K562 (cell line): ENCODE measurements around the gene LRMDA. TPM values are rescaled to one million over a fixed set of nuclear protein-coding genes. Genes with fewer than 3 reads are reported as not detected.

Experiments used
- ATAC-seq: fragments of 200-7000 bp; cut with Tn5 transposase; 3 replicates; pipeline ENCODE4 v1.9.1; 2020; ENCODE audit warnings: moderate library complexity
- BruUV-seq: library from RNA; stranded (reverse); fragments of 400-500 nt; replicated peaks from 2 replicates; lab custom pipeline; 2021; lab: Mats Ljungman, UMichigan
- CTCF ChIA-PET: fragments of 300-600 bp; formaldehyde crosslinking; extraction: SDS; loops from one replicate; lab custom pipeline; 2021; ENCODE audit warnings: low intra/inter-chr PET ratio; lab: Yijun Ruan, JAX
- POLR2A ChIA-PET: fragments of 300-600, 350-650 bp; sonication (Branson Sonifier 250); formaldehyde crosslinking; extraction: SDS; loops from one replicate; lab custom pipeline; 2021; ENCODE audit warnings: antibody characterized with exemption, inconsistent platforms; lab: Yijun Ruan, JAX
- DNase-seq, 4 experiments: peaks; one replicate each; pipeline versions ENCODE4 v3.0.0 to v3.0.0-alpha.2; 2011 to 2018; ENCODE audit warnings: low spot score in 3 of 4, mixed read lengths in 3 of 4; ENCODE audit errors: extremely low read depth in 1 of 4
- FAIRE-seq: peaks from 2 replicates; lab custom pipeline; 2011; peaks lifted over from hg19 to GRCh38; lab: Jason Lieb, UNC
- H2AFZ ChIP-seq: 2 replicates; pipeline ENCODE4 v1.6.0; 2011; ENCODE audit warnings: low read depth, low read length, control low read depth, inconsistent platforms
- H3K27ac ChIP-seq: fragments of 200-600 bp; 3 replicates; pipeline ENCODE4 v1.8.0; 2011; ENCODE audit warnings: low read depth, mild to moderate bottlenecking, control low read depth, inconsistent platforms, low read length, moderate library complexity, mixed read lengths; ENCODE audit errors: extremely low read depth
- H3K27me3 ChIP-seq, 2 experiments: fragments of 300-600 bp in 1 of 2; 2 replicates in 1 of 2; 3 replicates in 1 of 2; pipeline versions ENCODE4 v1.6.0 to v1.8.0; 2011; ENCODE audit warnings: inconsistent platforms in 2 of 2, low read length in 2 of 2, mild to moderate bottlenecking in 1 of 2, mixed read lengths in 1 of 2, moderate library complexity in 1 of 2; ENCODE audit not compliant: control insufficient read depth in 2 of 2, insufficient read depth in 2 of 2
- H3K36me3 ChIP-seq: fragments of 300-600 bp; 3 replicates; pipeline ENCODE4 v1.8.0; 2011; ENCODE audit warnings: mild to moderate bottlenecking, low read length, inconsistent platforms; ENCODE audit not compliant: control insufficient read depth, insufficient read depth
- H3K4me1 ChIP-seq, 2 experiments: fragments of 200-600 bp in 1 of 2; replicated peaks in 1 of 2; 2 replicates in 1 of 2; 3 replicates in 1 of 2; pipeline versions ENCODE4 v1.5.1 to v1.8.0; 2011; ENCODE audit warnings: inconsistent platforms in 2 of 2, low read length in 2 of 2, mild to moderate bottlenecking in 1 of 2, mixed read lengths in 1 of 2, moderate library complexity in 1 of 2; ENCODE audit not compliant: control insufficient read depth in 2 of 2, insufficient read depth in 2 of 2
- H3K4me2 ChIP-seq: 2 replicates; pipeline ENCODE4 v1.6.1; 2011; ENCODE audit warnings: low read length, control low read depth, inconsistent platforms, mixed read lengths; ENCODE audit not compliant: insufficient read depth
- H3K4me3 ChIP-seq: fragments of 200-600 bp; sonication (generic), shearing (Covaris generic); 2 replicates; pipeline ENCODE4 v1.5.1; 2016; ENCODE audit warnings: control low read depth, inconsistent platforms
- H3K79me2 ChIP-seq: fragments of 200-600 bp; 3 replicates; pipeline ENCODE4 v1.8.0; 2011; ENCODE audit warnings: low read length, inconsistent platforms; ENCODE audit not compliant: control insufficient read depth, insufficient read depth
- H3K9ac ChIP-seq, 2 experiments: 2 replicates each; pipeline versions ENCODE4 v1.6.0 to v1.6.1; 2011; ENCODE audit warnings: low read depth in 2 of 2, low read length in 2 of 2, control low read depth in 1 of 2, inconsistent platforms in 1 of 2, mild to moderate bottlenecking in 1 of 2, mixed read lengths in 1 of 2; ENCODE audit not compliant: insufficient read depth in 1 of 2
- H3K9me1 ChIP-seq: one replicate; pipeline ENCODE4 v1.6.0; 2011; ENCODE audit warnings: inconsistent platforms, mild to moderate bottlenecking, low read length, moderate library complexity; ENCODE audit not compliant: control insufficient read depth, insufficient read depth
- H3K9me3 ChIP-seq: replicated peaks from 2 replicates; pipeline ENCODE4 v1.5.1; 2011; ENCODE audit warnings: low read depth, low read length, inconsistent platforms; ENCODE audit not compliant: control insufficient read depth, insufficient read depth
- H4K20me1 ChIP-seq: replicated peaks from 2 replicates; pipeline ENCODE4 v1.6.1; 2011; ENCODE audit warnings: low read length, inconsistent platforms, mixed read lengths; ENCODE audit not compliant: control insufficient read depth, insufficient read depth
- FOXJ2 ChIP-seq: fragments of 200-800 bp; sonication (Bioruptor generic); IDR thresholded peaks from 2 replicates; pipeline ENCODE4 v1.6.1; 2016; ENCODE audit warnings: missing genetic modification characterization, missing compliant biosample characterization
- MED1 ChIP-seq: sonication (generic); formaldehyde crosslinking; IDR thresholded peaks from 2 replicates; pipeline ENCODE4 v1.8.1; 2023; ENCODE audit warnings: missing genetic modification reagents, borderline replicate concordance
- NFE2 ChIP-seq: IDR thresholded peaks from 2 replicates; pipeline ENCODE4 v1.6.1; 2014; ENCODE audit warnings: antibody characterized with exemption, low read depth
- PML ChIP-seq: IDR thresholded peaks from 2 replicates; pipeline ENCODE4 v1.6.1; 2012; ENCODE audit warnings: low read length, inconsistent platforms
- STAG1 ChIP-seq: sonication (generic); formaldehyde crosslinking; IDR thresholded peaks from 2 replicates; pipeline ENCODE4 v1.5.0; 2020; ENCODE audit warnings: missing genetic modification reagents, borderline replicate concordance
- ZNF282 ChIP-seq: sonication (generic); formaldehyde crosslinking; IDR thresholded peaks from 2 replicates; pipeline ENCODE4 v1.8.1; 2023; ENCODE audit warnings: missing genetic modification reagents
- WGBS: fragments of 100-300 bp; shearing (Covaris generic); methylation state at CpG from one replicate; pipeline ENCODE4 v1.1.6; 2016; ENCODE audit warnings: low coverage, mixed read lengths; ENCODE audit not compliant: insufficient coverage; ENCODE audit errors: missing lambda C conversion rate; 5-methylcytosine and 5-hydroxymethylcytosine counted together
- in situ Hi-C: fragments of 300-500 bp; cut with MboI; formaldehyde crosslinking; loops from 4 replicates; pipeline ENCODE4 v1.15.0; 2018; ENCODE audit warnings: inconsistent platforms, mixed read lengths
- intact Hi-C: fragments of 100-400 bp; cut with micrococcal nuclease; formaldehyde crosslinking; loops from 2 replicates; pipeline ENCODE4 v1.14.2; 2022
- polyA plus RNA-seq, 8 experiments: library from polyadenylated mRNA; depleted of rRNA in 4 of 8; stranded (reverse) in 5 of 8; unstranded in 3 of 8; fragments of >200 nt; fragmentation: Nextera tagmentation in 2 of 8; fragmentation: Illumina TruSeq in 1 of 8; extraction: Ambion mirVana in 2 of 8; extraction: Trizol in 1 of 8; gene quantifications; 2 replicates each; pipeline versions ENCODE4 v1.2.1 to v1.2.3, GENCODE V29; 2011 to 2014; ENCODE audit warnings: inconsistent platforms in 1 of 8, missing spikeins in 1 of 8
- total RNA-seq, 7 experiments: library from RNA; depleted of rRNA in 6 of 7; stranded (reverse); fragments of >200 nt in 6 of 7; fragmentation: Illumina TruSeq in 2 of 7; extraction: Trizol in 2 of 7; gene quantifications; 2 replicates each; pipeline versions ENCODE4 v1.2.1 to v1.2.3, GENCODE V29; 2011 to 2021; ENCODE audit warnings: low replicate concordance in 1 of 7
- TF ChIP-seq, protein P1 (sequence below): fragments of 250-450 bp; sonication (Bioruptor Pico); IDR thresholded peaks from 2 replicates; pipeline ENCODE4 v1.5.0; 2021
- TF ChIP-seq, protein P2 (sequence below): IDR thresholded peaks from 2 replicates; pipeline ENCODE4 v1.6.1; 2016; ENCODE audit warnings: missing genetic modification characterization, missing compliant biosample characterization
- TF ChIP-seq, protein P3 (sequence below): fragments of 200-600 bp; sonication (generic); IDR thresholded peaks from one replicate; pipeline ENCODE4 v1.6.1; 2012; ENCODE audit warnings: mild to moderate bottlenecking, low read depth, low read length, inconsistent platforms

Gene LRMDA
- total and polyA plus RNA-seq, 9 of the 15 experiments (the other 6 are each of a cell fraction or from before 2014, with no cell fraction given): 0.25 TPM; not detected in 8

DNA sequence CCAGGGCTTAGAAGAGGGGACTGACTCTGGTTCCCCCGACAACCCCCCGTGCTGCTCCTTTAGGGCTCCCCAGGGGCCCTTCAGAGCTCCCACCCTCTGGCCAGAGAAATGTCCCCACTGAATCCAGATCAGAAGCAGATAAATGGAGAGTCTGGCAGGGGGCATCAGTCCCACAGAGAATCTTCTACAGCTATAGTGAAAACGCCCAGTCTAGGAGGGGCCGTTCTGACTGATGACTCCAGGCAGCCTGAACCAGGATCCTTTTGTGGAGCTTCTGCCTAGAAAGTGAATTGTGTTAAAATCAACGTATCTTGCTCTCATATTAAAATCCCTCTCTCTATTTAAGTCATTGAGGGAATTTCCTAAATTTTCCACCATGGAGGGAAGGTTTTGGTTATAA, 471.4 kb downstream of the LRMDA start:
- Histone ChIP-seq H3K9me1 (no peaks in the 10 kb centered on the region), H3K9me3 (no peaks in the 10 kb centered on the region), H3K4me3 (no peak overlapping the region), H3K27me3 (no peaks in the 10 kb centered on the region; a peak in 1 of 5 replicates), H2AFZ (no peak overlapping the region), H3K27ac (no peak overlapping the region), H3K36me3 (no peaks in the 10 kb centered on the region), H3K4me2 (no peak overlapping the region), H3K79me2 (no peaks in the 10 kb centered on the region), H4K20me1 (no peaks in the 10 kb centered on the region), H3K9ac (no peak overlapping the region), H3K4me1 (no peaks in the 10 kb centered on the region)
- ChIA-PET POLR2A (no interaction called here), CTCF (no interaction called here)
- FAIRE-seq (no peak), DNase-seq (no peak), ATAC-seq (no peak)
- in situ Hi-C loops (no loop called here), intact Hi-C loops (no loop called here)
- 3% methylated on average over 5 of the region's 5 CpGs for WGBS
- no TSS peak for BruUV-seq
- TF ChIP-seq FOXJ2 (tag) (no peak), STAG1 (no peak), MED1 (no peak), PML (no peak), ZNF282 (no peak), NFE2 (no peak)
- TF ChIP-seq, protein P1, sequence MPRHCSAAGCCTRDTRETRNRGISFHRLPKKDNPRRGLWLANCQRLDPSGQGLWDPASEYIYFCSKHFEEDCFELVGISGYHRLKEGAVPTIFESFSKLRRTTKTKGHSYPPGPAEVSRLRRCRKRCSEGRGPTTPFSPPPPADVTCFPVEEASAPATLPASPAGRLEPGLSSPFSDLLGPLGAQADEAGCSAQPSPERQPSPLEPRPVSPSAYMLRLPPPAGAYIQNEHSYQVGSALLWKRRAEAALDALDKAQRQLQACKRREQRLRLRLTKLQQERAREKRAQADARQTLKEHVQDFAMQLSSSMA (CRISPR knock-in tag): no peak
- TF ChIP-seq, protein P2, sequence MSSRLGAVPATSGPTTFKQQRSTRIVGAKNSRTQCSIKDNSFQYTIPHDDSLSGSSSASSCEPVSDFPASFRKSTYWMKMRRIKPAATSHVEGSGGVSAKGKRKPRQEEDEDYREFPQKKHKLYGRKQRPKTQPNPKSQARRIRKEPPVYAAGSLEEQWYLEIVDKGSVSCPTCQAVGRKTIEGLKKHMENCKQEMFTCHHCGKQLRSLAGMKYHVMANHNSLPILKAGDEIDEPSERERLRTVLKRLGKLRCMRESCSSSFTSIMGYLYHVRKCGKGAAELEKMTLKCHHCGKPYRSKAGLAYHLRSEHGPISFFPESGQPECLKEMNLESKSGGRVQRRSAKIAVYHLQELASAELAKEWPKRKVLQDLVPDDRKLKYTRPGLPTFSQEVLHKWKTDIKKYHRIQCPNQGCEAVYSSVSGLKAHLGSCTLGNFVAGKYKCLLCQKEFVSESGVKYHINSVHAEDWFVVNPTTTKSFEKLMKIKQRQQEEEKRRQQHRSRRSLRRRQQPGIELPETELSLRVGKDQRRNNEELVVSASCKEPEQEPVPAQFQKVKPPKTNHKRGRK: no peak
- TF ChIP-seq, protein P3, sequence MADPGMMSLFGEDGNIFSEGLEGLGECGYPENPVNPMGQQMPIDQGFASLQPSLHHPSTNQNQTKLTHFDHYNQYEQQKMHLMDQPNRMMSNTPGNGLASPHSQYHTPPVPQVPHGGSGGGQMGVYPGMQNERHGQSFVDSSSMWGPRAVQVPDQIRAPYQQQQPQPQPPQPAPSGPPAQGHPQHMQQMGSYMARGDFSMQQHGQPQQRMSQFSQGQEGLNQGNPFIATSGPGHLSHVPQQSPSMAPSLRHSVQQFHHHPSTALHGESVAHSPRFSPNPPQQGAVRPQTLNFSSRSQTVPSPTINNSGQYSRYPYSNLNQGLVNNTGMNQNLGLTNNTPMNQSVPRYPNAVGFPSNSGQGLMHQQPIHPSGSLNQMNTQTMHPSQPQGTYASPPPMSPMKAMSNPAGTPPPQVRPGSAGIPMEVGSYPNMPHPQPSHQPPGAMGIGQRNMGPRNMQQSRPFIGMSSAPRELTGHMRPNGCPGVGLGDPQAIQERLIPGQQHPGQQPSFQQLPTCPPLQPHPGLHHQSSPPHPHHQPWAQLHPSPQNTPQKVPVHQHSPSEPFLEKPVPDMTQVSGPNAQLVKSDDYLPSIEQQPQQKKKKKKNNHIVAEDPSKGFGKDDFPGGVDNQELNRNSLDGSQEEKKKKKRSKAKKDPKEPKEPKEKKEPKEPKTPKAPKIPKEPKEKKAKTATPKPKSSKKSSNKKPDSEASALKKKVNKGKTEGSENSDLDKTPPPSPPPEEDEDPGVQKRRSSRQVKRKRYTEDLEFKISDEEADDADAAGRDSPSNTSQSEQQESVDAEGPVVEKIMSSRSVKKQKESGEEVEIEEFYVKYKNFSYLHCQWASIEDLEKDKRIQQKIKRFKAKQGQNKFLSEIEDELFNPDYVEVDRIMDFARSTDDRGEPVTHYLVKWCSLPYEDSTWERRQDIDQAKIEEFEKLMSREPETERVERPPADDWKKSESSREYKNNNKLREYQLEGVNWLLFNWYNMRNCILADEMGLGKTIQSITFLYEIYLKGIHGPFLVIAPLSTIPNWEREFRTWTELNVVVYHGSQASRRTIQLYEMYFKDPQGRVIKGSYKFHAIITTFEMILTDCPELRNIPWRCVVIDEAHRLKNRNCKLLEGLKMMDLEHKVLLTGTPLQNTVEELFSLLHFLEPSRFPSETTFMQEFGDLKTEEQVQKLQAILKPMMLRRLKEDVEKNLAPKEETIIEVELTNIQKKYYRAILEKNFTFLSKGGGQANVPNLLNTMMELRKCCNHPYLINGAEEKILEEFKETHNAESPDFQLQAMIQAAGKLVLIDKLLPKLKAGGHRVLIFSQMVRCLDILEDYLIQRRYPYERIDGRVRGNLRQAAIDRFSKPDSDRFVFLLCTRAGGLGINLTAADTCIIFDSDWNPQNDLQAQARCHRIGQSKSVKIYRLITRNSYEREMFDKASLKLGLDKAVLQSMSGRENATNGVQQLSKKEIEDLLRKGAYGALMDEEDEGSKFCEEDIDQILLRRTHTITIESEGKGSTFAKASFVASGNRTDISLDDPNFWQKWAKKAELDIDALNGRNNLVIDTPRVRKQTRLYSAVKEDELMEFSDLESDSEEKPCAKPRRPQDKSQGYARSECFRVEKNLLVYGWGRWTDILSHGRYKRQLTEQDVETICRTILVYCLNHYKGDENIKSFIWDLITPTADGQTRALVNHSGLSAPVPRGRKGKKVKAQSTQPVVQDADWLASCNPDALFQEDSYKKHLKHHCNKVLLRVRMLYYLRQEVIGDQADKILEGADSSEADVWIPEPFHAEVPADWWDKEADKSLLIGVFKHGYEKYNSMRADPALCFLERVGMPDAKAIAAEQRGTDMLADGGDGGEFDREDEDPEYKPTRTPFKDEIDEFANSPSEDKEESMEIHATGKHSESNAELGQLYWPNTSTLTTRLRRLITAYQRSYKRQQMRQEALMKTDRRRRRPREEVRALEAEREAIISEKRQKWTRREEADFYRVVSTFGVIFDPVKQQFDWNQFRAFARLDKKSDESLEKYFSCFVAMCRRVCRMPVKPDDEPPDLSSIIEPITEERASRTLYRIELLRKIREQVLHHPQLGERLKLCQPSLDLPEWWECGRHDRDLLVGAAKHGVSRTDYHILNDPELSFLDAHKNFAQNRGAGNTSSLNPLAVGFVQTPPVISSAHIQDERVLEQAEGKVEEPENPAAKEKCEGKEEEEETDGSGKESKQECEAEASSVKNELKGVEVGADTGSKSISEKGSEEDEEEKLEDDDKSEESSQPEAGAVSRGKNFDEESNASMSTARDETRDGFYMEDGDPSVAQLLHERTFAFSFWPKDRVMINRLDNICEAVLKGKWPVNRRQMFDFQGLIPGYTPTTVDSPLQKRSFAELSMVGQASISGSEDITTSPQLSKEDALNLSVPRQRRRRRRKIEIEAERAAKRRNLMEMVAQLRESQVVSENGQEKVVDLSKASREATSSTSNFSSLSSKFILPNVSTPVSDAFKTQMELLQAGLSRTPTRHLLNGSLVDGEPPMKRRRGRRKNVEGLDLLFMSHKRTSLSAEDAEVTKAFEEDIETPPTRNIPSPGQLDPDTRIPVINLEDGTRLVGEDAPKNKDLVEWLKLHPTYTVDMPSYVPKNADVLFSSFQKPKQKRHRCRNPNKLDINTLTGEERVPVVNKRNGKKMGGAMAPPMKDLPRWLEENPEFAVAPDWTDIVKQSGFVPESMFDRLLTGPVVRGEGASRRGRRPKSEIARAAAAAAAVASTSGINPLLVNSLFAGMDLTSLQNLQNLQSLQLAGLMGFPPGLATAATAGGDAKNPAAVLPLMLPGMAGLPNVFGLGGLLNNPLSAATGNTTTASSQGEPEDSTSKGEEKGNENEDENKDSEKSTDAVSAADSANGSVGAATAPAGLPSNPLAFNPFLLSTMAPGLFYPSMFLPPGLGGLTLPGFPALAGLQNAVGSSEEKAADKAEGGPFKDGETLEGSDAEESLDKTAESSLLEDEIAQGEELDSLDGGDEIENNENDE: no peak
